DMS79 (cell line): ENCODE measurements around the gene FBXW8.

Source experiments
- DNase-seq: peaks from one replicate; lab custom pipeline; 2025; lab: John Stamatoyannopoulos, UW

Gene FBXW8

DNA sequence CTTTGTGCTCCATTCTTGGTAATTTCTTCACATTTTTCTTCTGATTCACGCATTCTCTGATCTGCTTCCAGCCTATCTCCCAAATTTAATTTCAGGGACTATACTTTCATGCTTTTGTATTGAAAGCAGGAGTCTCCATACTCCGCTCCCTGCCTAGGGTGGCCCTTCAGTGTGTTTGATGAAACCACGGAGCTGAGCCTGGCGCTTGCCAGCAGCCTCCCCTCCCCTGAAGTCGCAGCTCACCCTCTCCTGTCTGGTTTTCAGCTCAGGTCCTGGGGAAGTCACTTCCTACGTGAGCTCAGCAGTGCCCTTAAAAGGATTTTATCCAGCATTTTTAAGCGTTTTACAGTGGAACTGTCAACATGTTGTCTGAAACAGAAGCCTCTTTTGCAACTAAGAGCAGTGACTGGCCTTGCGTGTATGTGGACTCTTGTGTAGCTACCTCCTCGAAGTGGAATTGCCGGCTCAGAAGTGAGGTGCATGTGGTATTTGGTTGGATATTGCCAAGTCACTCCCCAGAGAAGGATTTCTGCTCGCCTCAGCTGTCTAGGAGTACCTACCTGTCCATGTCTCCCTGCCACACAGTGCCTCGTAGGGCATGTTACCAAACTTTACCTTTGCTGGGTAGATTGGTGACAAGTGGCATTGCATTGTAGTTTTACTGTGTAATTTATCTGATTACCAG is 109.9 kb downstream of the FBXW8 start:
- no peak for DNase-seq

DNA sequence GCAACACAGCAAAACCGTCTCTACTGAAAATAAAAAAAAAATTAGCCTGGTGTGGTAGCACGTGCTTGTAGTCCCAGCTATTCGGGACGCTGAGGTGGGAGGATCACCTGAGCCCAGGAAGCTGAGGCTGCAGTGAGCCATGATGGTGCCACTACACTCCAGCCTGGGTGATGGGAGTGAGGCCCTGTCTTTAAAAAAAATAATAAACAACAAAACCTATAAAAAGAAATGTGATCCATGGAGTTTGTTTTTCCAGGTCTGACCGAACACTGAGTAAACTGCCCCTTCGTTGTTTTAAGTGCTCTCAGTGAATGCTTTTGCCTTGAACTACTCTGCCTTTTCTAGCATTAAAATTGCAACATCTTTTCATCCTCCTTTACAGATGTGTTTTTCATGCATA is 111.7 kb downstream of the FBXW8 start:
- no peak for DNase-seq

DNA sequence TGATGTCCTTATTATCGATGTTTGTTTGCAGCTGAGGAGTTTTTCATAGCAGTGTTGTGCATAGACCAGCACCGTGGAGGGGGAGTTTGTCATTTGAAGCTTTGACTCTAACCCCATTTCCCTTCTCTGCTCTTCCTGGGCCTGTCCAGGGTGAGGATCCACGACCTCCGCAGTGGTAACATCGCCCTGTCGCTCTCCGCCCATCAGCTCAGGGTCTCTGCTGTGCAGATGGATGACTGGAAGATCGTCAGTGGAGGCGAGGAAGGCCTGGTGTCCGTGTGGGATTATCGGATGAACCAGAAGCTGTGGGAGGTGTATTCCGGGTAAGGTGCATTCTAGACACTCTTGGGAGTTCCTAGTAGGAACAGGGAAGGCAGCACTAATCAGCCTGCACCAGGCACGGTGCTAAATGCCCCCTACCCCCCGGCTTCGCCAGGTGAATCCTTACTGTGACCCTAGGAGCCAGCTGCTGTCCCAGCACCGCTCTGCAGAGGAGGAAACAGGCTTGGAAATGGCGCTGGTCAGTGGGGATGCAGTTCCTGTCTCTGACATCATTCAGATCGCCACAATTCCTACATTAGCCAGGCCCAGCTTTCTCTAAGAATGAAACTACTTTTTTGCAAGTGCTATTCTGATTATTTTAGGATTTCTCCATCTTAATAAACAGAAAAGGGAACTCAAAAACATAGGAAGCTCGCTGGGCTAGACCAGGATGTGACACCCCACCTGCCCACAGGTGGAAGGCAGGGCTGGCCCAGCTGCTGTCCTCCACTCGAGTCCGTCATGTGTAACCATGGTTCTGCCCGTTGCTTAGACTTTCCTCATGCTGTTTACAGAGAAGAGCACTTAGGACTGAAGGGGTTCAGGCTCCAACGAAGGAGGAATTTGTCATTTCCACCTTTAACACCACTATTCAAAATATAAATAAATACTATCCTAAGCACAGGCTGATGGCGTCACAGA is 113.5 kb downstream of the FBXW8 start:
- DNase-seq = no peak

DNA sequence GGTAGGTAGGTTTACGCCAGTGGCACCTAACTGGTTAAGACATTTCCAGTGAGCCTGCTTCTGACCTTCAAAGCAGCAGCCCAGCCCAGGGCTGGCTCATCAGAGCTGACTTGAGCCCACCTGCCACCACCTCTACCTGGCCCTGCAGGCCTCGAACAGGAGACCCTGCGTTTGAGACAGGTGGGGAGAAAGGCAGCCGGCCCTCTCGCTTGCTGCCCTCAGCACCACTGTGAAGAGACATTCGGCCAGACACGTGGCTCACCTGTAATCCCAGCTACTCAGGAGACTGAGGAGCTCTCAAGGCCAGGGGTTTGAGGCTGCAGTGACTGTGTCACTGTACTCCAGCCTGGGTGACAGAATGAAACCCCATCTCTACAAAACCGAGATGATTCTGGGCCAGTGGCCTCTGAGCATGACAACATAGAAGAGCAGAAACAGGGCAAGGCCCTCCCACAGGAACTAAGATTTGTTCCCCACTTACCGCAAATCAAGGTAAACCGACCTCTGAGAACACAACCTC is 114.3 kb downstream of the FBXW8 start:
- DNase-seq = no peak

DNA sequence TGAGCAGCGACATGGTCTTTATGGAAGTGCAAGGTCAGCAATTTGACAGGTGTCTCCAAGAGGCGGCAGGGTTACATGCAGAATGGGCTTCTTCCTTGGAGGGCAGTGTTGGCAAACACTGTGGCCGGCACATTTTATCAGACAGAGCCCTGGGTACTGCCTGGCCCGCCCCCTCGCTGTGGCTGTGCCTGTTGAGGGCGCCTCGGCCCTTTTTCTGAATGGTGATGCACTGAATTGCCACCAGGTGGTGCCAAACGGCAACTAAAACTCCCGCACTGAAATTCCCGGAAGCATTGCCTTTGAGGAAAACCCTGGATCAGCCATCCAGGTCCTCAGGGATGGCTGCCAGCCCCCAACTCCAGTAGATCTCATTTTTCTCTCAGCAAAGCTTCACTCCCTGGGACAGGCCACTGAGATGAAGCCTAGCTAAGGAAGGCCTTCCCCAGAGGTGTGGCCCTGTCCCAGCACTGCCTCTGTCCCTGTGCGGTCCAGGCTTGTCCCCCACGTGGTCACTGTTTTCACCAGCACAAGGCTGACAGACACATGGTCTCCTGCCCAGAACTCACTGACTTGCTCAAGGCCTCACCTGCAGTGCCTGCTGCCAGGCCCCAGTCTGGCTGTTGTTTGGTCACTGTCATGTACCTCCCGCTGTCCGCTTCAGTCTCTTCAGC is 114.9 kb downstream of the FBXW8 start:
- peak; percentile 41 for DNase-seq

DNA sequence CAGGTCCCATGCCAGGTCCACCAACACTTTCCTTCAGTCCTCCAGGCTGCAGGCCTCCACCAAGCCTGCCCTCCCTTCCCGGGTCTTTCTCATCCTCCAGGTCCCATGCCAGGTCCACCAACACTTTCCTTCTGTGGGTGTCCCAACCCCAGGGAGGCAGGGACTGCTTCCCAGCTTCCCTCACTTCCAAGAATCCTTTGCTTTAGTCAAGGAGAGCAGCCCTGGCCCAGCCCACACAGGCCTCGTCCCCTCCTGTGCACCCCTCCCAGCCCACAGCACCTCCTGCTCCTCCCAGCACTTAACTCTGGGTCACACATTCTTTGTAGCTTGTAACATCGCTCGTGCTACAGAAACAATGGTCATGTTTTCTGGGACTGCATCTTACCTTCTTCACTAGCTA is 115.6 kb downstream of the FBXW8 start:
- no peak for DNase-seq

DNA sequence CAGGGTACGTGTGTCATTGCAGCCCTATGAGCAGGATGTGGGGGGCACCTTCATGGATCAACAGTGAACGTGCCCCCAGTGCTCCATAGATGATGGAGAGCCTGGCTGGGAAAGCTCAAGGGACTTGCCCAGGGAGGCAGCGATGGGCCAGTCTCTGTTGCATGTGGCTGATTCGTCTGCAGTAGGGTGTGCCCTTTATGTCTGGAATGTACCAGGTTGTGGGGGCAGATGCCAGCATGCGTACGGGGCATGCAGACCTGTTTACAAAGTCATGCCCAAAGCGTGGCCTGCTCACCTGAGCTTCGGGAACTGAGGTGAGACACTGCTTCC is 116.1 kb downstream of the FBXW8 start:
- no peak for DNase-seq

DNA sequence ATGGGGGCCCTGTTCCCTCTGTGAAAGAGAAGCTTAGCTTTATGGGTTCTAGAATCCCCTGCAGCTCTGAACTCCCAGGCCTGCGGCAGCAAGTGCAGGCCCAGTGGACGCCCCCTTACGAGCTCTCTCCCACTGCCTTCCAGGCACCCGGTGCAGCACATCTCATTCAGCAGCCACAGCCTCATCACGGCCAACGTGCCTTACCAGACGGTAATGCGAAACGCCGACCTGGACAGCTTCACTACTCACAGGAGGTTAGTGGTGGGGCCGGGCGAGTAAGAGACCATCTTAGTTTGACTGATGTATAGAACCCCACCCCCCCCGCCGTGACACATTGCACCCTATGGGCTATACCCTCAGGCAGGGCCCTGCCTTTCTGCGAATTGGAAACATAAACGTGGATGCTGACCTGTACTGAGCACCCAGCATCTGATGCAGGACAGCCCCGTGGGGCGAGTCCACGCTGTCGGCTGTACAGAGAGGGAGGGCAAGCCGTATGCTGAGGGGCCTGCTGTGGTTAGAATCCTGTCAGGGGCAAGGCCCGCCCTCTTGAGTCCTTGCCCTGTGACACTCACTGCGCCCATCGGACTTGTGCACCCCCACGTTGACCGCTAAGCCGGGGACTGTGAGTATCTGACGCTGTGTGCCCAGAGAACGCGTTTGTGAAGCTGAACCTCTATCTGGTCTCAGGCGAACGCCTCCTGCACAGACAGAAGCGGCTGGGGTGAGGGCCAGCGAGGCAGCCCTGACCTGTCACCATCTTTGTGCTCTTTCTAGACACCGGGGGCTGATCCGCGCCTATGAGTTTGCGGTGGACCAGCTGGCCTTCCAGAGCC is 116.7 kb downstream of the FBXW8 start:
- DNase-seq = no peak

DNA sequence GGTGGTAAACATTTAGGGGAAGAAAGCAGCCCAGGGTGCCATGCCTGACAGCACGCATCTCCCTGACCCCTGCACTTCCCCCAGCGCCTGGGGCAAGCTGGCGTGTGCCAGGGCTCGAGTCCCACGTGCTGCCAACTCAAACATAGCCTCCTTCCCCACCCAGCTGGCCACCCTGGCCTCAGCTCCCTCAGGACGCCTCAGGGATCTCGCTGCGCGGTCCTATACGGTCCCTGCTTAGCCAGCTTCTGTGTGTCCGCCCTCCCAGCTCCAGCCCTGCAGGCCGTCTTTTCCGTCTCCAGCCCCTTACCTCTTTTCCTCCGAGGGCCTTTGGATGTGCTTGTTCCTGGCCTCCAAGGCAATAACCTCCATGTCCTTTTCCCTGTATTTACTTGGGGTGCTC is 117.5 kb downstream of the FBXW8 start:
- no peak for DNase-seq

DNA sequence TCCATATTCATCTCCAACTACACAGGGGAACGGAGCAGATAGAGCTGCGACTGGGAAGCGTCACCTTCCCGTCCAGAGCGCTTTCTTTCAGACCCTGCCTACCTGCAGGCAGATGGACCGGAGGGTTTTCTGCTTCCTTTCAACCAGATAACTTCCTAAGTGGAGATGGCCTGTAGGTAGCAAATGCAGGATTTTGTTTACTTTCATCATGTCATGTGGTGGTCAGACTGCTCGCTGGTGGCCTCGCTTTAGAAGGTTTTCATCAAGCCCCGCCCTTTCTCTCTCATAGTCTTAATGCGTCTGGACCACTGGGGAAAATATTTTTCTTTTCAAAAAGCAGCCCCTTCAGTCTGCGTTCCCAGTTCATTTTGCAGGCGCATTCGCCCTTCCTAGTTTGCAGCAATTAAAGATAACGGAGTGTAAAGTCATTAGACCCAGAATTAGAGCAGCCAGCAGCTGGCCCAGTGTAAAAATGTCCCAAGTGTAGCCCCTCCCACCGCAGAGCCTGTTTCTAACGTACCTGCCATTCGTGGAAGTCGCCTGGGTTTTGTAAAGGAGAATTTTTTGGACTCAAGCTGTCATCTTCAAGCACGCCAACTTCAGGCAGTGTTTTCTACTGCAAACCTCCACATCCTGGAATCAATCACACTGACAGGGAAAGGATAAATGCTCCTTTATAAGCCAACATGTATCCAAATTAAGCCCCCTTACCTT is 119.6 kb downstream of the FBXW8 start:
- DNase-seq = no peak

DNA sequence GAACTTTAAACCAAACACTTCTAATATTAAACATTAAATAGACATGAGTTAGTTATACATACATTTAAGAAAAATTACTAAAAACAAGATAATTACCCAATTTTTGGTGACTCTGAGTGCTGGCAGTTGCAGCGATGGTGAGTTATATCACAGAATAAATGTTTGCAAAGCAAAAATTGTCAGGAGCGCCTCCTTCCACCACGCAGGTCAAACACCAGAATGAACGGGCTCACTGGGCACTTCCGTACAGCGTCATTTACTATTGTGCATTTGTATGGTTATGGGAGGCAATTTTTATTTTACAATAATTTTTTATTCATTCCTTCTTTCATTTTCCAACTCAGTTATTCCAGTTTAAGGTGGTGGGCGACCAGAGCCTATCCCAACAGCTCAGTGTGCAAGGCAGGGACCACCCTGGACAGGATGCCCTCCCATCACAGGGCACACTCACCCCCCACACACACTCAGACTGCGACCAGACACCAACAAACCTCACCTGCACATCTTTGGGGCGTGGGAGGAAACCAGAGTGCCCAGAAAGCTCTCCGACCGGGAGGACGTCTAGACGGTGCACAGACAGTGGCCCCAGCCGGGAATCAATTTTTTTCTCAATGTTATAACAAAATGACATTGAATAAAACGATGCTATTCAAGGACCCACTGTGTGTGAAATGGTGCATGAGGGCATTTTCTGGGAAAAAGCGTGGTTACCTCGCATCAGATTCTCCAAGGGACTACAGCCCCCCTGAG is 121.3 kb downstream of the FBXW8 start:
- DNase-seq = no peak

DNA sequence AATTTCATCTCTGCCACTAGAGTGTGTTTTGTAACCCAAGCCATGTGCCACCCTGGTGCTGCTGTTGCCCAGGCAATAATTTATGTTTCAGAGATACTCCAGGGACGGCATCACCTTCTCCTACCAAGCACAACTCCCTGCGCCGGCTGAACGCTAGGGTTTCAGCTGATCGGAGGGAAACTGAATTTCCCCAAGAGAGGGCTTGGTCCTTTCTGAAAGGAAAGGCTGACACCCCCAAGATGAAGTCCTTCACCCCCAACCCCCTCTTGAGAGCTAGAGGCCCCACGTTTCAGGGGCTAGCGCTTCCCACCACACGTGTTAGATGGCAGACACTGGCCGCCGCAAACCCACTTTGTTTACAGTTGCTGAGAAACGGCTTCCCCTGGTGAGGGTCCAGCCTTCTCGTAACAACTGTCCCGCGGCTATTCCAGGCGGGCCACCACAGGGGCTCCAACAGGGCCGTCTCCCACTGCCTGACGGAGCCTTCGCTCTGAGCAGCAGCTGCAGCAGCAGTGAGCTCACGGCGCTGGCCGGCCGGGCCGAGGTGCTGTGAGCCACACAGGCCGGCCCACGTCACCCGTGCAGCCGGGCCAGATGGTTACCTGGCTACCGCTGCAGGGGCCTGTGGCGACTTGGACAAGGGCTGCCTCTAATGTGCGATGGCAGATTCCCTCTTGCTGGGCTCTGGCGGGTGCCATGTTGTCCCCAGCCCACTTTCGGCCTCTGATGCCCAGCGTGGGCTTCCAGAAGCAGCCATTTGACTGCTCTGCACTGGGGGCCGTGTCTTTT is 122.0 kb downstream of the FBXW8 start:
- DNase-seq = peak; percentile 58

DNA sequence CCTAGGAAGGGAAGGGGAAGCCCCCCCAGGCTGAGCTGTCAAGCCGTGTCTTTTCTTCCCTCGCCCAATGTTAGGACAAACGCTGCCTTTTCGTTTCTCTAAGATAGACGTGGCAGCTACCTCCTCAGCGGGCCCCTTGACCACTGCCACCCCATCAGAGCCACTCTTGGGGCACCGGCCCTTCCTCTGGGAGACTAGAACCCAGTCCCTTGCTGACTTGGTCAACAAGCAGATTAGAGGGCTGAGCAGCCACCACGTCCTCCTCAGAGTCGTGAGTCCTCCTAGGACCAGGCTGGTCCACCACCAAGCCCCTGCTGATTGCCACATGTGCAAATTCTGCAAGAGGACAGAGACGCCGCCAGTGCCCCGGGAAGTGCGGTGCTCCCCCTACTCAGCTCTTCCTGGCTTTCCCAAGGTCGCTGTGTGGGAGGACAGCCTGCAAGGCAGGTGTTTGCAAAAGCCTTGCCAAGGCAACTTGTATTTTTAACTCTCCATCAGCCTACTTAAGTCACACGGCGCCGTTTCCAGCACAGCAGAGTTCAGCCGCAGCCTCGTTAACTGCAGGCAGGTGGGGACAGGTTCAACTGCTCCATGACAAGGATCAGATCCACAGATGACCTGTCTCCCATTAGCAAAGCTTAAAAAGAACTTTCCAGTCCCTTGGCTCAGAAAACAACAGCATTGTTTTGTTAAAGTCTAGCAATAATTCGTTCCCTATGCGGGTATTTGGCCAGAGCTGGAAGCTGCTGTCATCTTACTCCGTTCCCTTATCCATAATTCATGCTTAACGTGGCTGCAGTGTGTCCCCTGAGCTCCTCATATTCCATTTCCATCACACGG is 122.9 kb downstream of the FBXW8 start:
- DNase-seq = peak; percentile 88

DNA sequence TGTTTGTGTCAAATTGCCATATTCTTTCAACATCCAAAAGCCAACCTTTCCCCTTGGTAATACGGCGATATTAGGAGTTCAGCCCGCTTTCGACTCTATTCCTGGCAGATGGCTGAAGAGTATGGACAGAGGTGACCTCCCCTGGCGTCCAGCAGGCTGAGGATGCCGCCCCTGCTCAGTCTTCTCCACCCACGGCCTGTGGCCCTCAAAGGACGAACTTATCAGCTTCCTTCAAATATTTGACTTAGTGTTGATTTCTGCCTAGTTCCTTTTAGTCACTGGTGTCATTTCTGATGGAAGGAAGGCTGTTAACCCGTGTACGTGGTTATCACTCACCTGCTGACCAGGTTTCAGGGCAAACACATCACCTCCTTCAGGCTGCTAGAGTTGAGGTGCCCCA is 123.5 kb downstream of the FBXW8 start:
- DNase-seq = no peak

DNA sequence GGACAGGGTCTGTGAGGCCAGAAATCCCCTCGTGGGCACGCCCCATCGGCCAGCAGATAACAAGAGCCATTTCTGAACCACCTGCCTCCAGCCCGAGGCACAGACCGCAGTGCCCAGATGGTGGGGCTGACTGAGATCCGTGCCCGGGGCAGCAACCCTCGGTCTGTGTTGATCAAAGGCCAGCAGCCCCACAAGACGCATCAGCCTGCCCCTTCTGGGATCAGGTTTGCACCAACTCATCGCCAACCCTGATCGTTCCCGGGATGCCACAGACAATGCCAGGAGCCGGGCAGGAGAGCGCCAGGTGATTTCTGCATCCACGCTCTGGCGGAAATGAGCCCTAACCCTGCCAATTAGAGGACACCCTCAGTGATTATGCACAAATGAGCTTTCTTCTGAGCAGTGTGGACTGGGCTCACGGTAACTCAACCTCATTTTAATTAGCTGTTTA is 124.0 kb downstream of the FBXW8 start:
- DNase-seq = peak; percentile 52

DNA sequence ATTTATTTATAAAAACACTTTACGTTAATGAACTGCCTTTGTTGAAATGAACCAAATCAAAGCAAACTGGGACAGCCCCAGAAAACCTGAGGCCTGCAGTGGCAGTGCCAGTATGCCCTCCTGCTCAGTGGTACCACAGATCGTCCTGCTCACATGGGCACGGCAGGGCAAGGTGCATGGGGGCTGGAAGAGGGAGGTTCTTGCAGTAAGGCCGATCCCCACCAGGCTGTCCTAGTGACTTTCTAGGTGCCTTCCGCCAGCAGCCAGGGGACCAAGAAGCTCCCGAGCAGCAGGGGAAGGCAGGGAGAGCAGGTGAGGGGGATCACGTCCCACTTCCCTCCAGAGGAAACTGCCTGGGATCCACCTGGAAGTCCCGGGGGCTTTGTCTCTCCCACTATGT is 124.5 kb downstream of the FBXW8 start:
- peak; percentile 52 for DNase-seq

DNA sequence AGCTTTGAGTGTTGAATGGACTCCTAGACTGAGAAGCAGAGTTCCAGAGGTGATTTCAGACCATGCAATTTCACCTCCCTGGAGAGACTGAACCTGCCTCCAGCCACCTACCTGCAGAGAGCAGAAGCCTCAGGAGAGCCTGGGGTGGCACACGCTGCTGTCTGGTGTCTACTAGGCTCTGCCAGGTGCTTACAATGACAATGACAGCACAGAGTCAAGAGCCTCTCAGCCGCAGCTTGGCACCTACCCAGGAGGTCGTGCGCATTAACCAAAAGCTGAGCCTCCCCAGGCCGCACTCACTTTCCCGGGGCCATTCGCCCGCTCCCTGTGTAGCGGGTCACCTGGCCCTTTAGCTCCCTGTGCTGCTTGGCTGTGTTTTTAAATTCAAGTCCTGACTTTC is 125.3 kb downstream of the FBXW8 start:
- peak; percentile 83 for DNase-seq

DNA sequence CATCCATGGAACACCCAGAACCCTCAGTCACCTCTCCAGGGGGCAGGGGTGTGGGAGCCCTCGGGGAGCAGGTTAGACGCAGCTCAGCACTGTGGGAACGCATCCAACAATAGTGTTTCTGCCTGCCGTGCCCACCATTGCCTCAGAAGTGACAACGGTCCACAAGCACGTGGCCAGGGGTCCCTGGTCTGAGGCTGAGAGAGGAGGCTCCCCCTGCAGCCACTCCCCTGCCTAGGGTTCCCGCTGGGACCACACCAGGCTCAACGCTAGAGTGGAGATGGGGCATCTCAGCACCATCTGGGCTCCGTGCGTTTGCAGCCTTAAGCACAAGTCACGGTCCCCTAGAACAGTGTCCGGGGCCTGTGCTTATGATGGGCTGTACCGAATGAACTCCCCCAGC is 125.8 kb downstream of the FBXW8 start:
- no peak for DNase-seq
